Stimulated activated naive B cell treated with anti-CD40 and anti-IgM and Interleukin-4, amounts not matched to agents 10 μg/mL and 1 μg/mL and 100 μg/mL, for 72 hours (primary cell): ENCODE measurements around the gene PODN.

ENCODE experiments used
- ATAC-seq, 2 donors: fragments of 150-1000 bp; cut with Tn5 transposase; replicated peaks; 2 replicates each; pipeline ENCODE4 v1.10.0; 2021; ENCODE audit warnings: moderate library complexity in 1 of 2
- DNase-seq: peaks from one replicate; pipeline ENCODE4 v3.0.0; 2021
- H3K27ac Mint-ChIP-seq: one replicate; pipeline ENCODE4 v1.8.0; 2022; ENCODE audit warnings: mild to moderate bottlenecking, mixed read lengths
- H3K27me3 Mint-ChIP-seq, 2 donors: one replicate each; pipeline ENCODE4 v1.8.0; 2022; ENCODE audit warnings: mixed read lengths in 2 of 2
- H3K36me3 Mint-ChIP-seq, 2 donors: one replicate each; pipeline ENCODE4 v1.8.0; 2022; ENCODE audit warnings: mixed read lengths in 2 of 2, mild to moderate bottlenecking in 1 of 2
- H3K4me1 Mint-ChIP-seq, 2 donors: one replicate each; pipeline ENCODE4 v1.8.0; 2022; ENCODE audit warnings: mixed read lengths in 2 of 2, mild to moderate bottlenecking in 1 of 2
- H3K4me3 Mint-ChIP-seq, 2 donors: one replicate each; pipeline ENCODE4 v1.8.0; 2022; ENCODE audit warnings: mild to moderate bottlenecking in 2 of 2, mixed read lengths in 2 of 2, moderate library complexity in 1 of 2
- H3K9me3 Mint-ChIP-seq, 2 donors: one replicate each; pipeline ENCODE4 v1.8.0; 2022; ENCODE audit warnings: mixed read lengths in 2 of 2, mild to moderate bottlenecking in 1 of 2

The PODN gene

GRCh38 chr1:53075206-53075605 is 13.2 kb downstream of the PODN start:
- DNase-seq (no peak), ATAC-seq (no peak)
- peaks cover 10 to 11% of the 10 kb centered on the region in 2 donors for H3K27me3 Mint-ChIP-seq
- no peak overlapping the region for H3K27ac Mint-ChIP-seq
- no peak overlapping the region for H3K4me3 Mint-ChIP-seq
- H3K36me3 Mint-ChIP-seq, result no peaks in the 10 kb centered on the region
- no peaks in the 10 kb centered on the region for H3K4me1 Mint-ChIP-seq
- H3K9me3 Mint-ChIP-seq, result no peaks in the 10 kb centered on the region

GRCh38 chr1:53075761-53076163 is 13.7 kb downstream of the PODN start:
- DNase-seq, result no peak
- ATAC-seq, result no peak

GRCh38 chr1:53076165-53076564 is 14.2 kb downstream of the PODN start:
- Mint-ChIP-seq H3K4me1 (no peaks in the 10 kb centered on the region), H3K27ac (no peak overlapping the region), H3K9me3 (no peaks in the 10 kb centered on the region), H3K27me3 (peaks cover 10 to 11% of the 10 kb centered on the region in 2 donors), H3K36me3 (no peaks in the 10 kb centered on the region), H3K4me3 (no peak overlapping the region)
- DNase-seq (no peak), ATAC-seq (no peak)

More at GRCh38 chr1:53075761-53076163, 13.7 kb downstream of the PODN start:
- H3K4me1 Mint-ChIP-seq, result no peaks in the 10 kb centered on the region
- no peak overlapping the region for H3K27ac Mint-ChIP-seq
- H3K9me3 Mint-ChIP-seq, result no peaks in the 10 kb centered on the region
- peaks cover 10 to 11% of the 10 kb centered on the region in 2 donors for H3K27me3 Mint-ChIP-seq
- H3K36me3 Mint-ChIP-seq, result no peaks in the 10 kb centered on the region
- no peak overlapping the region for H3K4me3 Mint-ChIP-seq

- Mint-ChIP-seq H3K27ac (no peak overlapping the region), H3K4me1 (no peaks in the 10 kb centered on the region), H3K9me3 (no peaks in the 10 kb centered on the region), H3K36me3 (no peaks in the 10 kb centered on the region), H3K27me3 (peaks cover 10 to 11% of the 10 kb centered on the region in 2 donors), H3K4me3 (no peak overlapping the region)
- DNase-seq, result no peak
- ATAC-seq, result no peak
These were observed 14.9 kb downstream of the PODN start for GRCh38 chr1:53076721-53077598.

- ATAC-seq (no peak), DNase-seq (no peak)
- H3K9me3 Mint-ChIP-seq, result no peaks in the 10 kb centered on the region
- H3K27me3 Mint-ChIP-seq, result peaks cover 10 to 11% of the 10 kb centered on the region in 2 donors
- H3K4me3 Mint-ChIP-seq, result no peak overlapping the region
- H3K27ac Mint-ChIP-seq, result no peak overlapping the region
- H3K4me1 Mint-ChIP-seq, result no peaks in the 10 kb centered on the region
- no peaks in the 10 kb centered on the region for H3K36me3 Mint-ChIP-seq
These were observed 15.6 kb downstream of the PODN start for GRCh38 chr1:53077599-53077965.

GRCh38 chr1:53078333-53079101 is 16.5 kb downstream of the PODN start:
- DNase-seq (no peak), ATAC-seq (no peak)
- Mint-ChIP-seq H3K4me3 (no peak overlapping the region), H3K36me3 (no peaks in the 10 kb centered on the region), H3K27ac (no peak overlapping the region), H3K27me3 (peaks cover 10 to 11% of the 10 kb centered on the region in 2 donors), H3K9me3 (no peaks in the 10 kb centered on the region), H3K4me1 (no peaks in the 10 kb centered on the region)

GRCh38 chr1:53079251-53079650 is 17.2 kb downstream of the PODN start:
- no peak overlapping the region for H3K4me3 Mint-ChIP-seq
- H3K4me1 Mint-ChIP-seq, result no peaks in the 10 kb centered on the region
- no peak for DNase-seq
- H3K36me3 Mint-ChIP-seq, result no peaks in the 10 kb centered on the region
- peaks cover 10 to 11% of the 10 kb centered on the region in 2 donors for H3K27me3 Mint-ChIP-seq
- no peak overlapping the region for H3K27ac Mint-ChIP-seq
- no peaks in the 10 kb centered on the region for H3K9me3 Mint-ChIP-seq
- ATAC-seq, result no peak

- H3K27ac Mint-ChIP-seq, result no peak overlapping the region
- no peak for ATAC-seq
These were observed 18.0 kb downstream of the PODN start for GRCh38 chr1:53080041-53080440.

GRCh38 chr1:53080769-53081168 is 18.8 kb downstream of the PODN start:
- ATAC-seq, result no peak
- no peaks in the 10 kb centered on the region for H3K27me3 Mint-ChIP-seq
- no peak overlapping the region for H3K27ac Mint-ChIP-seq
- DNase-seq, result no peak
- H3K9me3 Mint-ChIP-seq, result no peaks in the 10 kb centered on the region
- H3K36me3 Mint-ChIP-seq, result no peaks in the 10 kb centered on the region
- no peak overlapping the region for H3K4me3 Mint-ChIP-seq
- H3K4me1 Mint-ChIP-seq, result no peaks in the 10 kb centered on the region

More at GRCh38 chr1:53080041-53080440, 18.0 kb downstream of the PODN start:
- DNase-seq, result no peak
- H3K4me3 Mint-ChIP-seq, result no peak overlapping the region
- no peaks in the 10 kb centered on the region for H3K9me3 Mint-ChIP-seq
- H3K36me3 Mint-ChIP-seq, result no peaks in the 10 kb centered on the region
- H3K4me1 Mint-ChIP-seq, result no peaks in the 10 kb centered on the region
- peaks cover 5% of the 10 kb centered on the region in 2 donors for H3K27me3 Mint-ChIP-seq

- H3K4me3 Mint-ChIP-seq, result no peak overlapping the region
- H3K36me3 Mint-ChIP-seq, result no peaks in the 10 kb centered on the region
- ATAC-seq (no peak), DNase-seq (no peak)
- no peaks in the 10 kb centered on the region for H3K4me1 Mint-ChIP-seq
- H3K27me3 Mint-ChIP-seq, result no peaks in the 10 kb centered on the region
- H3K9me3 Mint-ChIP-seq, result no peaks in the 10 kb centered on the region
- H3K27ac Mint-ChIP-seq, result no peak overlapping the region
These were observed 19.5 kb downstream of the PODN start for GRCh38 chr1:53081384-53082066.

- H3K27ac Mint-ChIP-seq, result no peak overlapping the region
- no peaks in the 10 kb centered on the region for H3K9me3 Mint-ChIP-seq
- H3K36me3 Mint-ChIP-seq, result no peaks in the 10 kb centered on the region
- ATAC-seq (no peak), DNase-seq (no peak)
- no peaks in the 10 kb centered on the region for H3K4me1 Mint-ChIP-seq
- no peaks in the 10 kb centered on the region for H3K27me3 Mint-ChIP-seq
- no peak overlapping the region for H3K4me3 Mint-ChIP-seq
These were observed 20.9 kb downstream of the PODN start for GRCh38 chr1:53082826-53083455.

GRCh38 chr1:53083636-53084588 is 21.9 kb downstream of the PODN start:
- Mint-ChIP-seq H3K4me3 (no peak overlapping the region), H3K9me3 (no peaks in the 10 kb centered on the region), H3K27me3 (no peaks in the 10 kb centered on the region), H3K36me3 (no peaks in the 10 kb centered on the region), H3K4me1 (no peaks in the 10 kb centered on the region), H3K27ac (no peak overlapping the region)
- no peak for ATAC-seq
- no peak for DNase-seq

GRCh38 chr1:53084589-53084971 is 22.6 kb downstream of the PODN start:
- ATAC-seq, result peak in 1 of 2 donors; percentile 21
- H3K4me1 Mint-ChIP-seq, result no peaks in the 10 kb centered on the region
- no peaks in the 10 kb centered on the region for H3K36me3 Mint-ChIP-seq
- no peak for DNase-seq
- no peak overlapping the region for H3K27ac Mint-ChIP-seq
- no peaks in the 10 kb centered on the region for H3K9me3 Mint-ChIP-seq
- no peaks in the 10 kb centered on the region for H3K27me3 Mint-ChIP-seq
- H3K4me3 Mint-ChIP-seq, result no peak overlapping the region
